Measurements from ENCODE around the gene ATP9A.
"Not testable (repeated sequence)": the region's sequence is repeated elsewhere in the genome, so short reads cannot be mapped to it uniquely, and the experiment has no call there.

ATP9A gene

DNA sequence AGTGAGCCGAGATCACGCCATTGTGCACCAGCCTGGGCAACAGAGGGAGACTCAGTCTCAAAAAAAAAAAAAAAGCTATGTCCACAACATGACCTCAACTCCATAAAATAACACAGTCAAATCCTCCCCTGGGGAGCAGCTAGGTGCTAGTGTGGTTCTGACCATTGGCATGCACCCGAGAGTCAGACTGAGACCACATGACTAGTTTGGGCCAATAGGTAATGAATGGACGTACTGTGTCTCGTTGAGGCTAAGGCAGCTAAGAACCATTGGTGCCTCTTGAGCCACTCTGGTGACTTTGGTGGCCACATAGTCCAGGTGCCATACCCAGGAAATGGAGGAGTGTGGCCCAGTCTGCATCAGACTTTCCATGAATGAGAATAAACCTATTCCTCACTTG is 40.3 kb downstream of the ATP9A start:
- no peak for DNase-seq (ENCODE audit: low read depth in 4 of 4, low spot score in 1 of 4)

DNA sequence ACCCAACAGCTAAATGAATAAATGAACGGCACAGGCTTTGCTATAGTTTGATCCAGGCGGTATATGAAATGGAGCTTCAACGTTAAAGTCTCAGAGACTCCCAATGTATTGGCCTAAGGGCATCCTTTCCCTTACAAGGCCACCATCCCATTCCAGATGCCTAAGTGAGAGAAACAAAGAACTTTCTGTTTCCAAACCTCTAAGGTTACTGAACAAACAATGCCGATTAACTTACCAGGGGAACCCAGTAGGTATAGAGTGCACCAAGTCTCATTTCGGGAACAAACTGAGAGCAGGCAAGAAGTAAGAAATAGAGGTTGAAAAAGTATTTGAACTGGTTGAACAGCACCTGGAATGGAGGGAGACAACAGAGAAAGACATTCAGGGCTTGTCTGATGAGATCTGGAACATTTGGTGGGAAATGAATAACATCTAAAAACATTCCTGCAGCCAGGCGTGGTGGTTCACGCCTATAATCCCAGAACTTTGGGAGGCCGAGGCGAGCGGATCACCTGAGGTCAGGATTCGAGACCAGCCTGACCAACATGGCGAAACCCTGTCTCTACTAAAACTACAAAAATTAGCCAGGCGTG is 42.5 kb downstream of the ATP9A start:
- no peak for DNase-seq (ENCODE audit: low read depth in 4 of 4, low spot score in 1 of 4)

DNA sequence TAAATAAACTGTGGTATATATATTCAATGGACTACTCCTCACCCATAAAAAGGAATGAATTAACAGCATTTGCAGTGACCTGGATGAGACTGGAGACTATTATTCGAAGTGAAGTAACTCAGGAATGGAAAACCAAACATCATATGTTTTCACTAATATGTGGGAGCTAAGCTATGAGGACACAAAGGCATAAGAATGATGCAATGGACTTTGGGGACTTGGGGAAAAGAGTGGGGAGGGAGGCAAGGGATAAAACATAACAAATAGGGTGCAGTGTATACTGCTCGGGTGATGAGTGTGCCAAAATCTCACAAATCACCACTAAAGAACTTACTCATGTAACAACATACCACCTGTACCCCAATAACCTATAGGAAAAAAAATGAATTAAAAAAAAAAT is 45.2 kb downstream of the ATP9A start:
- not testable (repeated sequence) for DNase-seq (ENCODE audit: low read depth in 4 of 4, low spot score in 1 of 4)

DNA sequence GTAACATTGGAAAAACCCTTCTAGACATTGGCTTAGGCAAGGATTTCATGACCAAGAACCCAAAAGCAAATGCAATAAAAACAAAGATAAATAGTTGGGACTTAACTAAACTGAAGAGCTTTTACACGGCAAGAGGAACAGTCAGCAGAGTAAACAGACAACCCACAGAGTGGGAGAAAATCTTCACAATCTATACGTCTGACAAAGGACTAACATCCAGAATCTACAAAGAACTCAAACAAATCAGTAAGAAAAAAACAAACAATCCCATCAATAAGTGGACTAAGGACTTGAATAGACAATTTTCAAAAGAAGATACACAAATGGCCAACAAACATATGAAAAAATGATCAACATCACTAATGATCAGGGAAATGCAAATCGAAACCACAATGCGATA is 45.9 kb downstream of the ATP9A start:
- not testable (repeated sequence) for DNase-seq (ENCODE audit: low read depth in 4 of 4, low spot score in 1 of 4)

DNA sequence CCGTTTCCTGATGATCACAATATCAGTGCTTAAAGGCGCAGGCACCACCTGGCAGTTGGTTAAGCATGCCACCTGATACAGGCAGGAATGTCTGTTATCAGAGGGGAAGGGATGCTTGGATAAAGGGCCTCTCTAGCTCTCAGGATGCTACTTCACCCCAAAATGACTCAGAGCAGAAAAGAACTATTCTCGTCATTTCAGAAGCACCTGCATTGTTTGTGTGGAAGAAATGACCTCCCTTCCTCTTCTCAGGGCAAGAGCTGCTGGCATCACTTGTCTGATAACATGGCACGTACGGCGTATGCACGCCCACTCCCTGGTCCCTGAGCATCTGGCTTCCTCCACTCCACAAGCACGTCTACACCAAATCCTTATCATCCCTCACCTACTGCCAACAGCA is 47.3 kb downstream of the ATP9A start:
- DNase-seq (ENCODE audit: low read depth in 4 of 4, low spot score in 1 of 4): no peak

DNA sequence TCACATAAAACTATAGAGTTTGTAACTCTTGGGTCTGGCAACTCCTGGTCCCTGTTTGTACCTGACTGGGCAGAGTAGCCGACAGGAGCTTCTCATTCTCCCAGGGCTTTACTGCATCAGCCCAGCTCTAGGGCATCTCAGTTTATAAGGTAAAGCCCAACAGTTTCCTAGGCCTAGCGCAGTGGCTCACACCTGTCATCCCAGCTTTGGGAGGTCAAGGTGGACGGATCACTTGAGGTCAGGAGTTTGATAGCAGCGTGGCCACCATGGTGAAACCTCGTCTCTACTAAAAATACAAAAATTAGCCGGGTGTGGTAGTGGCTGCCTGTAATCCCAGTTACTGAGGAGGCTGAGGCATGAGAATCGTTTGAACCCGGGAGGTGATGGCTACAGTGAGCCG is 47.8 kb downstream of the ATP9A start:
- DNase-seq (ENCODE audit: low read depth in 4 of 4, low spot score in 1 of 4): no peak

DNA sequence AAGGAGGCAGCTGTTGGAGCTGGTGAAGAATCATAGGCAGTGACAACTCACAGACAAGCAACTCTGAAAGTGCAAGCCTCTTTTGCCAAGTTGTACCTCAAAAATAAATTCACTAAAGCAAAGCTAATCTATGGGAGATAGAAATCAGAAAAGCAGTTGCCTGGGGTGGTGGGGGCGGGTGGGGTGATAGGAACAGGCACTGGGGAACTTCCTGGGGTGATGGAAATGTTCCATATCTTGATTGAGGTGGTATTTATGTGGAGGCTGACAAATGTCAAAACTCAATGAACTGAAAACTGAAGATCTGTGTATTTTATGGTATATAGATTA is 52.4 kb downstream of the ATP9A start:
- no peak for DNase-seq (ENCODE audit: low read depth in 4 of 4, low spot score in 1 of 4)

DNA sequence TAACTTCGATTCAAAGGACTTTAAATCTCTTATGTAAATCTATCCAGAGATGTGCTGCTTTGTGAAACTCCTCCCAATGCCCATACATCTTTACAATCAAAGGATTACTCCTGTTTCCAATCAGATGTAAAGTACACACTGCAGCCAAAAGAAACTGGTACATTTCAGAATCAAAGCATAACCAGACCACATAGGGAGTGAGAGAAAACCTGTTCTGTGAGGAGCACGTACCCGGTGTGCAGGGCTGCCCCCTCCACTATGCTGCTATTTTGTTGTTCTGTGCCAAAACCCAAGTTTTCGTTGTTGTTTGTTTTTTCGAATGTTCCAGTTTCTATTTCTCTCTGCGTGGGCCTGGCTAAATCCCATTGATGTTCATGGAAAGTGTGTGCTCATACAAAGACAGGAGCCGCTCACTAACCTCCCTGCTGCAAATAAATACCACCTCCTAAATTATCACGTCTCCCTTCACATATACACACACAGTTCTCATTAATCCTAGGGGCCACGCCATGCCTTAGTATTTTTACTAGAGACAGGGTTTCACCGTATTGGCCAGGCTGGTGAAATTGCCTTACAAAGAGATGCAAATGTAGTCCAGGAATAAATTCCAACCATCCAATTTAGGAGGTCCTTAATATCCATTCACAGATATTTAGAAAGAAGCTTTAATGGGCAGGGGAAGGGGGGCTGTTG is 52.9 kb downstream of the ATP9A start:
- no peak for DNase-seq (ENCODE audit: low read depth in 4 of 4, low spot score in 1 of 4)

DNA sequence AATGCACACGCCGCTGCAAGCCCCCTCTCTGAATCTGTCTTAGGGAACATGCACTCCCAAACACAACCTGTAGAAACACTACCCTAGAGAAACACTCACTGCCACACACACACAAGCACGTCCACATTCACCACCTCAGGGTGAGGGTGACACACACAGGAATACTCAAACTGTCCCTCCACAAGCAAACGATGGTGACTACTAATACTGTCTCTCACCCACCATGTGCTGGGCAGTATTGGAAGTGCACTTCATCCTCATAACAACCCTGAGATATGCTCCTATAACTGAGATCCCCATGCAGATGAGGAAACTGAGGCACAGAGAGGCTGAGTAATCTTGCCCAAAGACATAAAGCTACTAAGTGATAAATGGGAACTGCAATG is 55.0 kb downstream of the ATP9A start:
- DNase-seq (ENCODE audit: low read depth in 4 of 4, low spot score in 1 of 4): no peak

DNA sequence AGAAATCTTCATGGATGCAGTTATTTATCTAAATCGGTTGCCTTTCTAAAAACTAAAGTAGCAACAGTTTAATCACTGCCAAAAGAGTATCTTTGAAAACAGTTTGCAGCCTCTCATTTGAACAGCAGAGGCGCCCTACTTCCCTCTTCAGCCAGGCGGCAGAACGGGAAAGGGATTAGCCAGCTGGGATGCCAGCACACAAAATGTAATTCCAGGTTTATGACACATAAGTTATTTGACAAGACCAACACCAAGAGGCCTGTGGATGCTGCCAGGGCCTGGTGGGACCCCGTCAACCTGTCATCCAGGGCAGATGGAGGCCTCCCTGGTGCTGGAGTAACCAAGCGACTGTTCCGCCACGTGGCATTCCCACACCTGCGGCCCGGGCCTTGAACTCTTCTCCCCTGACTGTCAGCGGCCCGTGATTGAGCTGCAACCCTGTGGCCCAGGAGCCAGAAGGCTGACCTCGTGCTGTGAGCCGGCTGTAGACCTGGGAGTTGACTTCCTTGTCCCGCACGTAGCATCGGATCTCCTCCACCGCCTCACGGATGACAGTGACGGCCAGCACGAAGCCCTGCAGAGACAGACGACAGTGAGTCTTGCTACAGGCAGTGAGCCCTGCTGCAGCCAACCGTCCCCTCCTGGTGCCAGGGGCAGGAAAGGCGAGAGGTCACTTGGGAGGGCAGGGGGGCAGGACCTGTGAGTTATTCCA is 55.5 kb downstream of the ATP9A start:
- DNase-seq (ENCODE audit: low read depth in 4 of 4, low spot score in 1 of 4): no peak

DNA sequence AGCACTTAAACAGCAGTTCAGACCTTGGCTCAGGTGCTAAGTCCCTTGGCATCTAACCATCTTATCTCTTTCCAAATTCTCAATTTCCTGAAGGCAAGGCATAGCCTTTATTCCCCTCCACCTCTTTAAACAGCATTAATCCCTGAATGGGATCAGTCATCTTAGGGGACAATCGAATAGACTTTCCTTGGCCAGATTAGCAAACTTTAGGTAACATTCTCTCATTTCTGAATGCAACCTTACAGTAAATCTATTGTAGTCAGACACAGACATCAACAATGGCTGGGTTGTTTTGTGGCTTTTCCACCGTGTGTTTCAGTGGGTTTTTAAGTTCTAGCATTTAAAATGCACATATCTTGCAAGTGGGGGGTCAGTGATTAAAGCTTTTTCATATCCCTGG is 56.8 kb downstream of the ATP9A start:
- no peak for DNase-seq (ENCODE audit: low read depth in 4 of 4, low spot score in 1 of 4)

DNA sequence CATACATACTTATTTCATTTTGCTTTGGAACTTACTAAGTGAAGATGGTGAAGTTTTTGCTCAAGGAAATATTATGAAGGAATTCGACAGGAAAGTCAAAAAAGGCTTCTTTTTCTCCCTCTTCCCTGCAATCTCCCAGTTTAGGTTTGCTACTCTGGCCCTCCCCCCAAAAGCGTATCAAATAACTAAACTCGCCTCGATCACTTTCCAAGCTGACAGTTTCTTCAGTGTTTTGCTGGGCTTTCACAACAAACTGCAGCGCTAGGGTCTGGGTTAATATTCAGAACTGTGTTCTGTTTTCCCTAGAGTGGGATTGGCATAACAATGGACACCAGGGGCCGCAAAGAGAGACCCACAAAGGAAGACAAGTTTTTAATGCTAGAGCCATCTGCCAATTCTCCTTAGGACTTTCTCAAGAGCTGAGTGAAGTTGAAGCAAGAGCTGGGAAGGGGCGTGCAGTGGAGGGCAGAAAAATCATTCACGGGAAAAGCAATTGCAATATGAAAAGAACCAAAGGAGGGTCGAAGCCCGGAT is 57.8 kb downstream of the ATP9A start:
- no peak for DNase-seq (ENCODE audit: low read depth in 4 of 4, low spot score in 1 of 4)

DNA sequence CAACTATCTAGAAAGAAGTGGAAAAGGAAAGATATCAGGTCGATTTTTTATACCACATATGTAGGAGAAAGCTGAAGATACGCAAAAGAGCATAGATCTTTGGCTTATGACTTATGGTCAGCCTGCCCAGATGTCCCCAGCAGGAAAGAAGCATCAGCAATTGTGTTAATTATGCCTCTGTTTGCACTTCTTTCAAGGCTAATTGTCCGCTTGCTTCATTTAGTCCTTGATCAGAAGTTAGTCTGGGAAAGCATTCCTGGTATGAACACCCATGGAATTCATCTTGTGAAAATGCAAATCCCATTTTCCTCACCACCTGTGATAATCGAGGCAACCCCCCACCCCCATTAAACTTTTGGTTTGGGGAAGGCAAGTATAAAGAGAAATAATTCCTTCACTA is 62.8 kb downstream of the ATP9A start:
- no peak for DNase-seq (ENCODE audit: low read depth in 4 of 4, low spot score in 1 of 4)

DNA sequence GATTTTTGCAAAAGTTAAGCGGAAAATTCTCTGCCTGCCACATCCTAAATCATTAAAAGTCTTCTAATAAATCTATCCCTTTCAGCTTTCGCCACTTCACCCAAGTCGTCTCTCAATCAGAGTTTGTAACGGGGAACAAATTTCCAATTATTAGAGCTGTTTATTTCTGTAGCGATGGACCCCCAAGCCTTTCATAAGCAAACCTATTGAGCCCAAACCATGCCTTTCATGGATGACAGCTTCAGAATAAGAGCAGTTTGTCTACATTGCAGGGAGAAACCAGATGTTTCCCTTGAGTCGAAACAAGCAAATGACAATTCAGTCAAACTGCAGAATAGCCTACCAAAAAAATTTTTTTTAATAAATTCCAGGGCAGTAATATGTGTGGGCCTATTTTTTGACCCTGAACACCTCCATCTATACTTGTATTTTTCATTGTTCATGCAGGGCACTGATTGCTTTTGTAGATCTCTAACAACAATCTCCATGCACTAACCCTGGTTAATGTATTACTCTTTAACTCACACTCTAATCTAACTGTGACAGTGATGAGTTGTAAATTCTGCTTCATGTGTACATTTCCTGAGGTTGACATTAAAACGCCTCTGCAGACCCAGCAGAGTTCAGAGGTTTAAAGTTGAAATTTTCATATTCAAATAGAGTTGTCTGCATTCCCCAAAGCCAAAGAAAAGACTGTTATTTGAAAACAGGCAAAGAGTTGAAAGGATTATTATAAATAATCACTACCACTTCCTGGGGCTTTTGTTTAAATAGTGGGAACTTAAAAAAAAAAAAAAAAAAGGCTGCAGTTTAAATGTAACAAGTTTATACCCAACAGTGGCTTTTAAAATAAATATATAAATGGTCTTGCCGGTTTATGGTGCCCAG is 64.5 kb downstream of the ATP9A start:
- DNase-seq (ENCODE audit: low read depth in 4 of 4, low spot score in 1 of 4): no peak

DNA sequence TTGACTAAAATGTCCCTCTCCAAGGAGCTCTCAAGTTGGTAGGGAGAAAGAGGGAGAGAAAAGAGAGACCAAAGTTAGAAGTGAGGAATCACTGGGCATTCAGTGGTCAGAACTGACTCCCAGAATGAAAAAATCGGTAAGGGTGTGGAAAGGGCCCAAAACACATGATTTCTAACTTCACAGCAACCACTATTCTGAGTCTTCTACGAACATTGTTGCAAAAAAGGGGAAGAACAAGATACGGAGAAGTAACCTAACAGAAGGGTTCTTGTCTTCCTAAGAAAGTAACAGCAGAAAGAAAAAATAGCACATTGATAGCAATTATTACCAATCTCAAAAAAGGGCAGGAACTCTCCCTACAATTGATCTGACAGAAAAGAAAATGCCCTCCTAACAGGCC is 65.6 kb downstream of the ATP9A start:
- no peak for DNase-seq (ENCODE audit: low read depth in 4 of 4, low spot score in 1 of 4)

DNA sequence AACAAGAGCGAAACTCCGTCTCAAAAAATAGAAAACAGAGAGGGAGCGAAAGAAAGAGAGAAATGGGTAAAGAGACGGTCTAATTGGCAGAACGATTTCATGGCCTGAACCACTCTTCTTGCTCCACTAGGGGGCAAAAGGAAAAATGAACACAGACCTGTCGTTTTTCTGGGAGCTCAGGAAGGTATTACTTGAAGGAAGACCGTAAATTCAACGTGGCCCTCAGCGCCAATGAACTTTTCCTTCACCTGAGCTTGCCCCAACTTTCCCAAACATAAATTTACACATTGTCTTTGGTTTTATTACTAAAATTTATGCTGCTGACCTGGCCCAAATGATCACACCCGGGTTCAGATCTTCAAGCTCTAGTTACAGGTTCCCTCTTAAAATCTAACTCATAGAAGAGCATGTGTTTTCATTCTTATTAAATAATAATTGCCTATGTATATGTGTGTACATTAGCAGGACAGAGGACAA is 67.3 kb downstream of the ATP9A start:
- DNase-seq (ENCODE audit: low read depth in 4 of 4, low spot score in 1 of 4): no peak

DNA sequence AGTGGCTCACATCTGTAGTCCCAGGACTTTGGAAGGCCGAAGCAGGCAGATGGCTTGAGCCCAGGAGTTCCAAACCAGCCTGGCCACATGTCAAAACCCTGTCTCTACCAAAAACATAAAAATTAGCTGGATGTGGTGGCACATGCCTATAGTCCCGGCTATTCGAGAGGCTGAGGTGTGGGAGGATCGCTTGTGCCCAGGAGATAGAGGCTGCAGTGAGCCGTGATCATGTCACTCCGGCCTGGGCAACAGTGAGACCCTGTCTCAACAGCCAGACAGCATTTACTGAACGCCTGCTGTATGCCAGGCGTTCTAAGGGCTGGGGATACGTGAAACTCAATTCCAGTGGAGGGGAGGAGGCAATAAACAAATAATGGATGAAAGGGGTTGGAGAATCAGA is 69.9 kb downstream of the ATP9A start:
- DNase-seq (ENCODE audit: low read depth in 4 of 4, low spot score in 1 of 4): no peak

DNA sequence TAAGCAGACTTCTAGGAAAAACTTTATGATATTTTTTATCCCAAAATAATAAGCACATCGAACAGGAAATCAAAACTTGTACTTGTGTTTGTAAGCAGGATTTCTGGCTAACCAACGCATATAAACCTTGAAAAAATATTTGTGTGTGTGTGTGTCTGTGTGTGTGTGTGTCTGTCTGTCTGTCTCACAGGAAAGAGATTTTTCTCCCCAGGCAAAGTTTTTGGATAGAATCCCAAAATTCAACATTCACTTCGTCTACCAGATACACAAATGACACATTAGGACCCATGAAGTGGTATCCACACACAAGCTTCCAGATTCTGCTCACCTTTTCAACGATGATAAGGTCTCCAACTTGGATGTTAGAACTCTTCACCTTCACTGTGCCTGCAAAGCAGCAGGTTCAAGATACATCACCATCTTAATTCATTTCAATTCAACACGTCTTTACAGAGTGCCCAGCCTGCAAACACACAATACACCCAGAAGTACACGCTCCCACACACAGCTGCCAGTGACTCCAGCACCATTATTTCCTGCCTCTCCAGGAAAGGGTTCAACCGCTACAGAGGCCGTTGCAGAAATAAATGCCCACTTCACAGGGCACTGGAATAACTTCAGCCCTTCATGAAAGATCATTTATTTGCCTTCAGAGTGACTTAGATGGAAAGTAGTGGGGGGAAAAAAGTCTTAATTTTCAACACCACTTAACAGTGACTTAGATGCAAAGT is 70.9 kb downstream of the ATP9A start:
- no peak for DNase-seq (ENCODE audit: low read depth in 4 of 4, low spot score in 1 of 4)

DNA sequence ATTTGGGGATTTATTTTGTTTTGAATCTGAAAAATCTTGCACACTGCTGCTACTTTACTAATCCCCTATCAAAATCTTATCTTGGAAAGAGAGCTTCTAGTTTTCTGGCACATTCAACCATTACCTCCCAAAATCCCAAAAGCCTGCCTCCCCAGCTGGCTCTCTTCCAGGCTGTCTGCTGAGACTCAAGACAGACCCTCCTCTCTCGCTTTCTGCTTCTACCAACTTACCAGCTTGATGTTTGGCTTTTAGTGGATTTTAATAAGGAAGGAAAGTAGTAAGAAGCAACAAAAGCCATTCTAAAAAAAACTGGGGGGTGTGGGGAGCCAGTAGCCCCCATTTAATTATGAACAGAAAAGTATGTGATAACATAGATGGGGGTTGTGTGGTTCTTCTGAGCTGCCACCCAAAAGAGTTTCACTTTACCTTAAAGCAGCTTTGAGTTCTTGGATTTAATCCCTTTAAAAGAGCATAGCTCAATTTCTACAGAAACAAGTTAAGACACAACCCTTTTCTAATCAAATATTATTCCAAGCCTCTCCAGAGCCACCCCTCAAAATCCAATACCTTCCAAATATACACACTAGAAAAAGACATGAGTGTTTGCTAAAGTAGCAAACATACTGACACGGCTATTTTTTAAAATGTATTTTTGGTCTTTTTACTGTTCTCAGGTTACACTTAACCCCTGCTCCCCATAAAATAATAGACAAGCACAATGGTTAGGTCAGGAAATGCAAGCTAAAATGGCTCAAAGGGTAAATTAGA is 71.7 kb downstream of the ATP9A start:
- DNase-seq (ENCODE audit: low read depth in 4 of 4, low spot score in 1 of 4): no peak
